NCI-H345 (cell line): Measurements from ENCODE around the gene CDH10.

ENCODE experiments used
- DNase-seq: peaks from one replicate; lab custom pipeline; 2025; lab: John Stamatoyannopoulos, UW

Gene CDH10

GRCh38 chr5:24487368-24488229, 157.2 kb downstream of the CDH10 start:
- DNase-seq = no peak

- no peak for DNase-seq
Observed at GRCh38 chr5:24480952-24481351, 163.8 kb downstream of the CDH10 start.

- DNase-seq = no peak
Observed at GRCh38 chr5:24477958-24478357, 166.8 kb downstream of the CDH10 start.

GRCh38 chr5:24475101-24475500, 169.7 kb downstream of the CDH10 start:
- no peak for DNase-seq

- DNase-seq = no peak
Observed at GRCh38 chr5:24474685-24475084, 170.1 kb downstream of the CDH10 start.

DNA sequence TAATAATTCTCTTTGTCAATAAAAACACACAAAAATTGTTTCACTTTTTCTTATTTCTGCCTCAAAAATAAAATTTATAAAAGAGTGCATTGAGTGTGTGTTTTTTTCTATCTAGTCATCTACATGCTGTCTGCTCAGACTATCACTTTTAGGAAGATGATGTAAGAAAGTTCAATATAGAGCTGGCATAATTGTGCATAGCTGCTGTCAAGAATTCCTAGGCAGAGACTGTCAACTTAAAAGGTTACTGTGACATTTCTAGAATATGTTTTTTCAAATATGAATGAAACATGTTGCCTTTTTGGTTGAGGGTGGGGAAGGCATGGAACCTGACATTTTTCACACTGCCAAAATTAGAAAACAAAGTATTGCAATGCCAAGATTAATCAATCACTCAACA, 172.3 kb downstream of the CDH10 start:
- DNase-seq = no peak

DNA sequence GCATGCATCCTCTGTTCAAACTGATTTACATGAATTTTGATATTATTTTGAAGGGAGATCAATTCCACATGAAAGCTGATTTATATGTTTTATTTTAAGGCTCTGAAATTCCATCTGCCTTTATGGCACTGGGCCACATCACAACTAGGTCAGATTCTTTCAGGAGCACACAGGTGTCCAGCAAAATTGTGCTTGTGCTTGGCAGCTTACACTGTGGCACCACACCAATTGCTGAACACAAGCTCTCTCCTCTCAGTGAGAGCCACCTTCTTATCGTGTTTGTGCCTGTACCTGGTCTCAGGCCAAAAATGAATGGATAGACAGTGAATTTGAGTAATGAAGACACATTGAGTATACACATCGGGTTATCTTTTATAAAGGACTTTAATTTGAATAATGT, 200.4 kb downstream of the CDH10 start:
- DNase-seq = peak; percentile 5

GRCh38 chr5:24439465-24439864, 205.3 kb downstream of the CDH10 start:
- DNase-seq = no peak
